ENCODE measurements around the gene HYAL2. TPM values are rescaled to one million over a fixed set of nuclear protein-coding genes. Genes with fewer than 3 reads are reported as not detected.

The HYAL2 gene
- total RNA-seq, 3 donors from 2014 or later: 66.0 to 215 (median 96.0) TPM

- no peak for DNase-seq (ENCODE audit: low spot score in 2 of 2)
- Histone ChIP-seq H3K4me3 (no peak overlapping the region), H3K4me1 (peaks cover 39 to 40% of the 10 kb centered on the region in 2 donors), H3K27ac (no peak overlapping the region), H3K36me3 (peaks cover 7% of the 10 kb centered on the region), H3K9me3 (no peaks in the 10 kb centered on the region), H3K27me3 (no peaks in the 10 kb centered on the region)
- intact Hi-C loops (cut with DNase I; ENCODE audit: low total_unique reads): no loop called here
- TF ChIP-seq POLR2A (IDR thresholded peaks at IDR 0.05) (no peak), POLR2AphosphoS5 (IDR thresholded peaks at IDR 0.05) (no peak), CTCF (IDR thresholded peaks at IDR 0.05) (no peak)
Observed at GRCh38 chr3:50354186-50354764, 31.7 kb upstream of the HYAL2 start.

- Histone ChIP-seq H3K4me1 (peaks cover 37 to 42% of the 10 kb centered on the region in 2 donors), H3K9me3 (no peaks in the 10 kb centered on the region), H3K36me3 (peaks cover 7% of the 10 kb centered on the region), H3K4me3 (no peak overlapping the region), H3K27ac (no peak overlapping the region), H3K27me3 (no peaks in the 10 kb centered on the region)
- DNase-seq (ENCODE audit: low spot score in 2 of 2): no peak
- TF ChIP-seq POLR2A (IDR thresholded peaks at IDR 0.05): no peak
- TF ChIP-seq POLR2AphosphoS5 (IDR thresholded peaks at IDR 0.05): no peak
- no peak for TF ChIP-seq CTCF (IDR thresholded peaks at IDR 0.05)
- intact Hi-C loops (cut with DNase I; ENCODE audit: low total_unique reads): no loop called here
Observed at GRCh38 chr3:50353245-50354004, 30.9 kb upstream of the HYAL2 start.

- Histone ChIP-seq H3K27me3 (no peaks in the 10 kb centered on the region), H3K36me3 (peaks cover 7% of the 10 kb centered on the region), H3K27ac (no peak overlapping the region), H3K9me3 (no peaks in the 10 kb centered on the region), H3K4me3 (no peak overlapping the region), H3K4me1 (peaks cover 31 to 36% of the 10 kb centered on the region in 2 donors)
- TF ChIP-seq POLR2AphosphoS5 (IDR thresholded peaks at IDR 0.05): no peak
- intact Hi-C loops (cut with DNase I; ENCODE audit: low total_unique reads): no loop called here
- no peak for DNase-seq (ENCODE audit: low spot score in 2 of 2)
Observed at GRCh38 chr3:50352781-50353180, 30.2 kb upstream of the HYAL2 start.

- H3K27ac ChIP-seq: peak overlapping the region; percentile 94 to 95
- TF ChIP-seq POLR2A (IDR thresholded peaks at IDR 0.05) (no peak), CTCF (IDR thresholded peaks at IDR 0.05) (no peak), POLR2AphosphoS5 (IDR thresholded peaks at IDR 0.05) (no peak)
- DNase-seq (ENCODE audit: low spot score in 2 of 2): no peak
- H3K9me3 ChIP-seq: no peaks in the 10 kb centered on the region
- peaks cover 17 to 21% of the 10 kb centered on the region in 2 donors for H3K4me1 ChIP-seq
- peak overlapping the region; percentile 78 to 82 (median 79) for H3K4me3 ChIP-seq
- no peaks in the 10 kb centered on the region for H3K27me3 ChIP-seq
- H3K36me3 ChIP-seq: peaks cover 7% of the 10 kb centered on the region
- intact Hi-C loops (cut with DNase I; ENCODE audit: low total_unique reads): no loop called here
Observed at GRCh38 chr3:50351323-50351697, 28.8 kb upstream of the HYAL2 start.

GRCh38 chr3:50350527-50351322 is 28.2 kb upstream of the HYAL2 start, which contains the start of the genes CYB561D2 and NPRL2:
TSS of gene CYB561D2 (plus strand) at chr3:50350862. CDS start at chr3:50351434, 572 bp downstream.
TSS of gene NPRL2 (minus strand) at chr3:50350775. CDS start at chr3:50350652, 123 bp downstream.
- H3K4me1 ChIP-seq: peaks cover 13 to 15% of the 10 kb centered on the region in 2 donors
- H3K27ac ChIP-seq: peak within 1 kb of the TSS; percentile 94 to 95
- intact Hi-C loops (cut with DNase I; ENCODE audit: low total_unique reads): no loop called here
- no peaks in the 10 kb centered on the region for H3K27me3 ChIP-seq
- H3K4me3 ChIP-seq: peak within 1 kb of the TSS; percentile 78 to 82 (median 79)
- peaks cover 7% of the 10 kb centered on the region for H3K36me3 ChIP-seq
- no peak for TF ChIP-seq CTCF (IDR thresholded peaks at IDR 0.05)
- peak; percentile 89 to 95 (median 95) for TF ChIP-seq POLR2AphosphoS5 (IDR thresholded peaks at IDR 0.05)
- TF ChIP-seq POLR2A (IDR thresholded peaks at IDR 0.05): peak; percentile 54
- no peaks in the 10 kb centered on the region for H3K9me3 ChIP-seq
- peak; percentile 94 to 97 for DNase-seq (ENCODE audit: low spot score in 2 of 2)
